GM18873 (cell line): ENCODE data around the gene NCAPH2.

ENCODE experiments used
- ATAC-seq: cut with Tn5 transposase; IDR thresholded peaks from one replicate; pipeline ENCODE4 v1.9.1; 2021; ENCODE audit warnings: mild to moderate bottlenecking, moderate library complexity, moderate number of reproducible peaks; ENCODE audit not compliant: unreplicated experiment, low FRiP score

NCAPH2 gene

DNA sequence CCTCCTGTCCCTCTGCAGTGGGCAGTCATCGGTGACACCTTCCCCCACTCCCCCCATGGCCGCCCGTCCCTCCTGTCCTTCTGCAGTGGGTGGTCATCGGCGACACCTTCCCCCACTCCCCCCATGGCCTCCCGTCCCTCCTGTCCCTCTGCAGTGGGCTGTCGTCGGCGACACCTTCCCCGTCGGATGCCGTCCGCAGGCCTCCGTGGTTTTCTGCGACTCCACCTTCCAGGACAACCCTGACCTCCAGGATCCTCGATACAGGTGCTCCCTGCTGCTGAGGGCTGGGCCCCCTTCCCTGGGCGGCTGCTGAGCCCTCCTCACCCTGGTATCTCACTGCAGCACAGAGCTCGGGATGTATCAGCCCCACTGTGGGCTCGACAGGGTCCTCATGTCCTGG, 19.1 kb upstream of the NCAPH2 start:
- ATAC-seq, result no peak

DNA sequence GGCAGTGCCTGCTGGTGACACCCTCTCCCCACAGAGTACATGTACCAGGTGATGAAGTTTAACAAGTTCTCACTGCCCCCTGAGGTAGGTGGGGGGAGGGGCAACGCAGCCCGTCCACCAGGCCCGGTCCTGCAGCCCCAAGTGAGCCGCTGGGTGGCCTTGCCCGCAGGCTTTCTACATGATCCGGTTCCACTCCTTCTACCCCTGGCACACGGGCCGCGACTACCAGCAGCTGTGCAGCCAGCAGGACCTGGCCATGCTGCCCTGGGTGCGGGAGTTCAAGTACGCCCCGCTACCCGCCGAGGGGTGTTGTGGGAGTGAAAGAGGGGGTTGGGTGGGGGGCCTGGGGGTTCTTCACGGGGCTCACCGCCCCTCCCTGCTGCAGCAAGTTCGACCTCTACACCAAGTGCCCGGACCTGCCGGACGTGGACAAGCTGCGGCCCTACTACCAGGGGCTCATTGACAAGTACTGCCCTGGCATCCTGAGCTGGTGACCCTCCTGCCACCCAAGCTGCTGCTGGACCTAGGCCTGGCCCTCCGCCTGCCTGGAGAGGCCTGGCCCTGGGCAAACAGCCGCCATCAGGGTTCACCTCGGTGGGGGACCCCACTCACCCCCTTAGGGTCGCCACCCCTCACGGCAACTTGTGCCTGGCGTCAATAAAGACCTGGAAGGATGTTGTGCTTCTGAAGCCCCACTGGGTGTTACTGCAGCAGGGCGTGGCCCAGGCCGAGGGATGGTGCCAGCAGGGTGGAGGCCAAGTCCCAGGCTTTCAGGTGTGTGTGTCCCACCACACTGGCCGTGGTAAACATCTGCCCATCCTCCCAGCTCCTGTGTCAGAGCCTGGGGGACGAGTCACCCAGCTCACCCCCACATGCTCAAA, 18.4 kb upstream of the NCAPH2 start:
- ATAC-seq, result no peak

DNA sequence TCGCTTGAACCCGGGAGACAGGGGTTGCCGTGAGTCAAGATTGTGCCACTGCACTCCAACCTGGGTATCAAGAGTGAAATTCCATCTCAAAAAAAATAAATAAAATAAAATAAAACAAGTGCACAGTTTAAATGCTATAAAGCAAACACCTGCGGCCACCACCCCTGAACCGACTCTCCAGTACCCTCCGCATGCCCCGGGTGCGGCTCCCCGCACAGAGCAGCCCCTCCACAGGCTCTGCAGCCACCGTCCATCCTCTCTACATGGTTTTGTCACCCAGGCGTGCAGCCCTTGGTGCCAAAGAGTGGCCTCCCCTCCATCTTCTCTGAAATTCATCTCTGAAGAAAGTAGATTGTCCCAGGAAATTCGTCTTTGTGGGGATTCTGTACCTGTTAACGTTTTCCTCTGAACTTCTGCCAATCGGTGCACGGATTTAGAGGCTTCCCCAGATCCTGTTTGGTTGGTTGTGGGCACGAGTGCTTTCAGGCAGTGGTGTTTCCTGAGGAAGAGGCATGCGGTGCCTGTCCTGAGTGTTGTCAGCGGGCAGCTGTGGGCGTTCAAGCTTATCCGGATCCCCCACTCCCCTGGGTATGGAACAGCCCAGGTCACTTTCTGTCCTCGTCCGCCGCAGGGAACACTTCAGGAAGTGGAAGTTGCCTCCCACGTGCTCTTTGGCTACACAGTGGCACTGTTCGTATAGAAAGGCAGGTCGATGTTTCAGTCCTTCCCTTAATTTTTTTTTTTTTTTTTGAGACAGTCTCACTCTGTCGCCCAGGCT, 17.3 kb upstream of the NCAPH2 start:
- no peak for ATAC-seq

DNA sequence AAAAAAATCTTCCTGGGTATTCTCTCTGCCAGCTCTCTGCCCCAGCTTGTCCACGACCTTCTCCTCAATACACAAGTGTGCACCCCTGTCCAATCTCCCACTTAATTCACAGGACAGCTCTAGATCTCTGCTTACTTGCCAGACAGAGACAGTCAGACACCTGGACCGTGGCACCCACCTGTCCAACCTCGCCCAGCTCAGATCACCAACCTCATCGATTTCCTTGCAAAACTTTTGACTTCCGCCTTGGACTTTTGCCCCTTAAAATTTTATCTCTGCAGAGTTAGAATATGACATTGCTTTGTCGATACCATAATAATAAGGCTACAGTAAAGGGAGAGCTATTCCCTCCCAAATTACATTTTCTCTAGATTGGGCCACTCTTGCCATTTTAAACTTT, 10.9 kb upstream of the NCAPH2 start:
- no peak for ATAC-seq

- ATAC-seq, result no peak
These were observed 9.6 kb upstream of the NCAPH2 start for GRCh38 chr22:50498322-50498890.

- ATAC-seq, result no peak
These were observed 7.6 kb upstream of the NCAPH2 start for GRCh38 chr22:50500452-50500851.

DNA sequence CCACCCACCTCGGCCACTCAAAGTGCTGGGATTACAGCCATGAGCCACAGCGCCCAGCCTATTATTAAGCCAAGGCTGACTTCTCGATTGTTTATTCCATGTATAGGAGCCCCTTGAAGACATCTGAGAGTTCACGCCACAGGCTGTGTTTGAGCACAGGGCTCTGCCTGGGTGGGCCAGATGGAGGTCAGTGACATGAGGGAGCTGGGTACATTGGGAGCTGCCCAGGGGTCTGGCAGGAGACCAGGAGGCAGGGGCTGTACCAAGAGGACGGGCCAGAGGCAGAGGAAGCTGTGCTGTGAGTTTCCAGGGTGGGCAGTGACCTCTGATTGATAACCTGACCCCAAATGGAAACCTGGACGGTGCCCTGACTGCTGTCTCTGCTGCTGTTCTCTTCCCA, 5.9 kb upstream of the NCAPH2 start:
- no peak for ATAC-seq

GRCh38 chr22:50502628-50503474, 5.2 kb upstream of the NCAPH2 start:
- ATAC-seq, result no peak

DNA sequence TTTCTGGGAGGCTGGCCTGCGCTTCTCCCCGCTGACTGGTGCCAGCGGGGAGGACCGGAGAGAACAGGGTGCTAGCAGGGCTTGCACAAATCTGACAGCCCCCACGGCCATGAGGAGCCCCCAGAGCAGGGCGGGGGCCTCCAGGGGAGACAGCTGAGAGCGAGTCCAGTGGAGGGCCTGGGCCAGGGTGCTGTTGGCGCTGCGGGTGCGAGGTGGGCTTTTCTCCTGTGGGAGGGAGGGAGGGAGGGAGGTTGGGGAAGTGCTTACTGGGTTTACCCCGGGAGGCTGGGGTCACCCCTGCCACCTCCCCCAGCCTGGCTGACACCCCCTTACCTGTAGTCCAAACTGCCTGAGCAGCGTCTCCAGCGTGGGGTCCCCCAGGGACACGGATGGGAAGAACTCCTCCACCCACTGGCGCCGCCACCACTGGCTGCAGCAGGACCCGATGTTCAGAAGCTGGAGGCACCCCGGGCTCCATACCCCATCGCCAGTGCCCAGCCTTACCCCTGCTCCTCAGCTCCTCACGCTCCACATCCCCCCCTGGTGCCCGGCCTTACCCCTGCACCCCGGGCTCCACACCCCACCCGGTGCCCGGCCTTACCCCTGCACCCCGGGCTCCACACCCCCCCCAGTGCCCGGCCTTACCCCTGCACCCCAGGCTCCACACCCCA, 4.4 kb upstream of the NCAPH2 start:
- no peak for ATAC-seq

- no peak for ATAC-seq
These were observed 3.4 kb upstream of the NCAPH2 start for GRCh38 chr22:50504369-50505211.

DNA sequence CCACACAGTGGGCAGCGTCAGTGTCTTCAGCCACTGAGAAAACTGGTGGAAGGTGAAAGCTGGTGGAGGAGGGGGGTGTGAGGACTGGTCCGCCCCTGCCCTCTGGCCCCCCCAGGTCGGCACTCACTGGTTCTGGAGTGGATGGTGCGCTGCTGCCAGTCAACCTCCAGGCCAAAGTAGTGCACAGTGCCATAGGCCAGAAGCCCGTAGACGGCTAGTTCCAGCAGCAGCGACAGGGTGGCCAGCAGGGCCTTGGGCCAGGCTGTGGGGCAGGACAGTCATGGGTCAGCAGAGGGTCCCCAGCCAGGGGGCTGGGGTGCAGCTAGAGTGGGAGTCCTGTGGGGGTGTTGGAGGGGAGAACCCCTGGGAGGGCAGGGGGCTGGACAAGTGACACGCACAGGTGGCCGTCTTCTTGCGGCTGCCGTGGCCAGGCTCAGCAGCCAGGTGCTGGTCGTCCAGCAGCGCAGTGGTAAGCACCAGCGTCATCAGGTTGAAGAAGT, 2.7 kb upstream of the NCAPH2 start:
- no peak for ATAC-seq

DNA sequence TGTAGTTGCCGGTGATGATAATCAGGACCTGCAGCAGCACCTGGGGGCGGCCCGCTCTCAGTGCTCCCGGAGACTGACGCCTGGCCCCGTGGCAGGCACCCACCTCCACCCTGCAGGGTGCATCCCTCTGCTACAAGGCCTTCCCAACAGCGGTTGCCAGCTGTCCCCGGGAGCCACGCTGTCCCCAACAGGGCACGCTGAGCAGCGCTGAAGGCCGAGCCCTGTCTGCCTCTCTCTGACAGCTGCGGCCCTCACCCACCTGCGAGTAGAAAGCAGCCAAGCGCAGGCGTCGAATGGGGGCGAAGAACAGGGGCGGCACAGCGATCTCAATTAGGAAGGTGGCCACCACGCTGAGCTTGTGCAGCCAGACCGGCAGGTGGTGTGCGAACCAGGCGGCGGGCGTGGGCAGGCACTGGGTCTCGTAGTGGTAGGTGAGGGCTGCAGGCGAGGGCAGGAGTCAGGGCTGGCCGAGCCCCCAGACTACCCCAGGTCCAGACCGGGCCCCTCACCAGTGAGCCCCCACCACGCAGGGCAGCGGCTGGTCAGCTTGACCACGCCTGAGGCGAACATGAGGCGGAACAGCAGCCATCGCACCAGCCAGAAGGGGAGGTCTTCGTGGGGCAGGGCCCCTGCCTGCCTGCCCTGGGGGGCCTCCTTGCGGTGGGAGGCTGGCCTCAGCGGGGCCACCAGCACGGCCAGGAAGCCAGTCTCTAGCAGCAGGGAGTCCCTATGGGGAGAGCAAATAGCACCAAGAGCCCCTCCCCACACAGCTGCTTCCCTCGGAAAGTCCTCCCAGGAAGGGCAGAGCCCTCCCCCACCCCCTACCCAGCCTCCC, 2.0 kb upstream of the NCAPH2 start:
- ATAC-seq, result no peak

GRCh38 chr22:50506611-50507420, 1.2 kb upstream of the NCAPH2 start:
- ATAC-seq, result peak; percentile 17

- peak; percentile 29 for ATAC-seq
These were observed 518 bp upstream of the NCAPH2 start, which contains the start of gene LMF2 for GRCh38 chr22:50507421-50507990. LMF2 (minus strand) TSS chr22:50507702; CDS start chr22:50507675, 27 bp downstream.

- ATAC-seq, result no peak
These were observed 873 bp downstream of the NCAPH2 start for GRCh38 chr22:50508897-50509296.

DNA sequence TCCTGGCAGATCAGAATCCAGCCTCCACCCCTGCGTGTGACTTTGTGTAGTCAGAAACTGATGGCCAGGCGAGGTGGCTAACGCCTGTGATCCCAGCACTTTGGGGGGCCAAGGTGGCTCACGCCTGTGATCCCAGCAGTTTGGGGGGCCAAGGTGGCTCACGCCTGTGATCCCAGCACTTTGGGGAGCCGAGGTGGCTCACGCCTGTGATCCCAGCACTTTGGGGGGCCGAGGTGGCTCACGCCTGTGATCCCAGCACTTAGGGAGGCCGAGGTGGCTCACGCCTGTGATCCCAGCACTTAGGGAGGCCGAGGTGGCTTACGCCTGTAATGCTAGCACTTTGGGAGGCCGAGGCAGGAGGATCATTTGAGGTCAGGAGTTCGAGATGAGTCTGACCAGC, 5.2 kb downstream of the NCAPH2 start:
- no peak for ATAC-seq

DNA sequence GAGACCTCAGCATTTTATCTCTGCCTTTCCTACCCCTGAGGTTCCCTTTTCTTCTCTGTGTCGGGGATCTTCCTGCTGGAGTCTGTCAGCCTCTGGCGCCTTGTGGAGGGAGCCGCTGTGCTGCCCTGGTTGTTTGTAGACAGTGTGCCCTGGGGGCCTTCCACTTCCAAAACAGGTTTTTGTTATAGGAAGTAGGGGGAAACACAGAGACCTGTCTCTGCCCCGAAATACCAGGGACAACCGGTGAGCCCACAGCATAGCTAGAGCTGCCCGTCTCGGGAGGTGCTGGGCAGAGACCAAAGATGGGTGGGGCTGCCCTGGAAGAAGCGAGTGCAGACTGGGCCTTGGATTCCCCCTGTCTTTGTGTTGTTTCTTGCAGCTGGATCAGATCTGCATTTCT, 8.0 kb downstream of the NCAPH2 start:
- no peak for ATAC-seq
